Liver (tissue), 3 donors: ENCODE data around the gene NOS1.

Source experiments
- EGR1 ChIP-seq, 2 donors: IDR thresholded peaks; 2 replicates each; pipeline ENCODE4 v1.6.1; 2016 to 2018; ENCODE audit warnings: antibody characterized with exemption in 2 of 2, low read depth in 2 of 2
- FOXA1 ChIP-seq: IDR thresholded peaks from 2 replicates; pipeline ENCODE4 v1.6.1; 2016; ENCODE audit warnings: antibody characterized with exemption
- GABPA ChIP-seq, 2 donors: IDR thresholded peaks in 1 of 2; conservative IDR thresholded peaks in 1 of 2; 2 replicates each; pipeline ENCODE4 v1.6.1; 2016; ENCODE audit warnings: antibody characterized with exemption in 2 of 2, mild to moderate bottlenecking in 1 of 2, moderate library complexity in 1 of 2
- JUND ChIP-seq, 2 donors: IDR thresholded peaks; 2 replicates each; pipeline ENCODE4 v1.6.1; 2016; ENCODE audit warnings: antibody characterized with exemption in 2 of 2
- NR2F2 ChIP-seq: IDR thresholded peaks from 2 replicates; pipeline ENCODE4 v1.6.1; 2016; ENCODE audit warnings: antibody characterized with exemption
- RAD21 ChIP-seq, 2 donors: IDR thresholded peaks; 2 replicates each; pipeline ENCODE4 v1.6.1; 2016; ENCODE audit warnings: antibody characterized with exemption in 2 of 2, mild to moderate bottlenecking in 2 of 2
- SP1 ChIP-seq: IDR thresholded peaks from 2 replicates; pipeline ENCODE4 v1.6.1; 2018; ENCODE audit warnings: antibody characterized with exemption, mild to moderate bottlenecking
- TAF1 ChIP-seq: conservative IDR thresholded peaks from 2 replicates; pipeline ENCODE4 v1.6.1; 2016; ENCODE audit warnings: antibody characterized with exemption, mild to moderate bottlenecking
- YY1 ChIP-seq: IDR thresholded peaks from 2 replicates; pipeline ENCODE4 v1.6.1; 2016; ENCODE audit warnings: antibody characterized with exemption, mild to moderate bottlenecking
- TF ChIP-seq, protein P1 (sequence below): fragments of 150-350 bp; IDR thresholded peaks from 2 replicates; pipeline ENCODE4 v1.5.1; 2017; ENCODE audit warnings: improper control_type of control experiment, low read depth, low read length; ENCODE audit not compliant: missing input control
- TF ChIP-seq, protein P2 (sequence below): IDR thresholded peaks from 2 replicates; pipeline ENCODE4 v1.6.1; 2016; ENCODE audit warnings: antibody characterized with exemption
- donor health status: healthy.
- donor health status: healthy.

DNA sequence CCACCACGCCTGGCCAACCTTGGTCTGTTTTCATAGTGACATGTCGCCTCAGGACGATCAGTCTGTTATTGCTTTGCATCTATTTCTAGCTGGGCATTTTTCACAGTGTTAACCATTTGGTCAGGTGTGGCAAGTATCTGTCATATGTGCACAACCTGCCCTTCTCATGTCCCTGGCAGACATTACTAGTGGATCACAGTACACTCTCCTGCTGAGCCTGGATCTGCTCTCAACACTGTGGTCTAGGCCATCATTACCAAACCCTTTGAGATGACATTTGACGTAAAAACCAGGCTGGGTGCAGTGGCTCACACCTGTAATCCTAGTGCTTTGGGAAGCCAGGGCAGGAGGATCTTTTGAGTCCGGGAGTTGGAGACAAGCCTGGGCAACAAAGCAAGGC lies 29.4 kb upstream of the NOS1 start:
- TF ChIP-seq, protein P1, sequence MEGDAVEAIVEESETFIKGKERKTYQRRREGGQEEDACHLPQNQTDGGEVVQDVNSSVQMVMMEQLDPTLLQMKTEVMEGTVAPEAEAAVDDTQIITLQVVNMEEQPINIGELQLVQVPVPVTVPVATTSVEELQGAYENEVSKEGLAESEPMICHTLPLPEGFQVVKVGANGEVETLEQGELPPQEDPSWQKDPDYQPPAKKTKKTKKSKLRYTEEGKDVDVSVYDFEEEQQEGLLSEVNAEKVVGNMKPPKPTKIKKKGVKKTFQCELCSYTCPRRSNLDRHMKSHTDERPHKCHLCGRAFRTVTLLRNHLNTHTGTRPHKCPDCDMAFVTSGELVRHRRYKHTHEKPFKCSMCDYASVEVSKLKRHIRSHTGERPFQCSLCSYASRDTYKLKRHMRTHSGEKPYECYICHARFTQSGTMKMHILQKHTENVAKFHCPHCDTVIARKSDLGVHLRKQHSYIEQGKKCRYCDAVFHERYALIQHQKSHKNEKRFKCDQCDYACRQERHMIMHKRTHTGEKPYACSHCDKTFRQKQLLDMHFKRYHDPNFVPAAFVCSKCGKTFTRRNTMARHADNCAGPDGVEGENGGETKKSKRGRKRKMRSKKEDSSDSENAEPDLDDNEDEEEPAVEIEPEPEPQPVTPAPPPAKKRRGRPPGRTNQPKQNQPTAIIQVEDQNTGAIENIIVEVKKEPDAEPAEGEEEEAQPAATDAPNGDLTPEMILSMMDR = no peak
- TF ChIP-seq, protein P2, sequence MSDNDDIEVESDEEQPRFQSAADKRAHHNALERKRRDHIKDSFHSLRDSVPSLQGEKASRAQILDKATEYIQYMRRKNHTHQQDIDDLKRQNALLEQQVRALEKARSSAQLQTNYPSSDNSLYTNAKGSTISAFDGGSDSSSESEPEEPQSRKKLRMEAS = no peak
- no peak for TF ChIP-seq JUND (IDR thresholded peaks at IDR 0.05)
- no peak for TF ChIP-seq RAD21 (IDR thresholded peaks at IDR 0.05)
- TF ChIP-seq TAF1 = no peak
- no peak for TF ChIP-seq SP1
- TF ChIP-seq EGR1 (IDR thresholded peaks at IDR 0.05; ENCODE audit: low read depth in 2 of 2) = no peak
- no peak for TF ChIP-seq GABPA (IDR thresholded peaks at IDR 0.05 in 1 of 2, conservative IDR thresholded peaks at IDR 0.05 in 1 of 2)
- no peak for TF ChIP-seq NR2F2
- no peak for TF ChIP-seq YY1
- TF ChIP-seq FOXA1 = no peak
